ENCODE measurements around the gene OR5K3. TPM values are rescaled to one million over a fixed set of nuclear protein-coding genes. Genes with fewer than 3 reads are reported as not detected.

The OR5K3 gene, protein sequence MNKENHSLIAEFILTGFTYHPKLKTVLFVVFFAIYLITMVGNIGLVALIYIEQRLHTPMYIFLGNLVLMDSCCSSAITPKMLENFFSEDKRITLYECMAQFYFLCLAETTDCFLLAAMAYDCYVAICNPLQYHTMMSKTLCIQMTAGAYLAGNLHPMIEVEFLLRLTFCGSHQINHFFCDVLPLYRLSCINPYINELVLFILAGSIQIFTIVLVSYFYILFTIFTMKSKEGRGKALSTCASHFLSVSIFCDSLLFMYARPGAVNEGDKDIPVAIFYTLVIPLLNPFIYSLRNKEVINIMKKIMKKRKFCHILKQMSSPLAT
- not detected in 5 replicates for total RNA-seq (2022; extraction: Qiagen RNA extraction)

DNA sequence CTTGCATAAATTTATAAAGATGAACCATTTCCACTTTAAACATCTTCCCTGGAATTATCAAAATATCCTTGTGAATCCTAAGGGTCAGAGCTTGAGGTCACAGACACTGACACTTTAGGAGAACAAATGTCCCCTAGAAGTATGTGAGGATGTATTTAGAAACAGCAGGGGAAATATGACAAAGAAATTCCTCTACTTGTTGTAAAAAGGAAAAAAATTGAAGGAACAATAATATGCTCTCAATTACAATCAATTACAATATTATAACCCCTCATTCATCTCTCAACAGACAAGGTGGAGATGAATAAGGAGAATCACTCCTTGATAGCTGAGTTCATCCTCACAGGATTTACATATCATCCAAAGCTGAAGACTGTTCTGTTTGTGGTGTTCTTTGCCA, at the start of gene OR5K3:
Gene OR5K3 (plus strand): TSS at position 301 of the 400 bp plus-strand sequence. CDS start 0 bp downstream, at position 301.

DNA sequence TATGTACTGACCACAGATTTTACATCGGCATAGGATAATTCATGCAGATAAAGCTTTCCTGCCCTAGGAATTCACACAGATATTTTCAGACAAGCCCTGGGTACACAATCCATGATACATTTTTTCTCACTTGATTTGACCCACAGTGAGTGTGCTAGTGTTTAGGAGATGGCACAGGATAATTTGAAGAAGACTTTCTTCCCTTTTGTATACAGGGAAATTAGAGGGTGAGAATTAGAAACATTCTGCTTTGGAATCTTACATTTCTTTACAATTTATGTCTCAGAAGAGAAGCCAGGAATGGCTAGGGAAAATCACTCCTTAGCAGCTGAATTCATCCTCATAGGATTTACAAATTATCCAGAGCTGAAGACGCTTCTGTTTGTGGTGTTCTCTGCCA, 36.9 kb upstream of the OR5K3 start, which contains the start of gene OR5K4:
Gene OR5K4 (plus strand): TSS at position 301 of the 400 bp plus-strand sequence. CDS start 0 bp downstream, at position 301.

Other genes with a start within 250 kb of the OR5K3 start
- not detected in 5 replicates for gene OR5H14, start 243.2 kb upstream of the OR5K3 start, total RNA-seq (2022; extraction: Qiagen RNA extraction)
- not detected in 5 replicates for gene OR5H15, start 224.0 kb upstream of the OR5K3 start, total RNA-seq (2022; extraction: Qiagen RNA extraction)
- not detected in 5 replicates for gene OR5H6, start 126.4 kb upstream of the OR5K3 start, total RNA-seq (2022; extraction: Qiagen RNA extraction)
- not detected in 5 replicates for gene OR5H2, start 108.2 kb upstream of the OR5K3 start, total RNA-seq (2022; extraction: Qiagen RNA extraction)
- gene OR5K4, start 36.8 kb upstream of the OR5K3 start, total RNA-seq (2022; extraction: Qiagen RNA extraction): not detected in 5 replicates
- gene OR5K1, start 72.5 kb downstream of the OR5K3 start, total RNA-seq (2022; extraction: Qiagen RNA extraction): not detected in 5 replicates
- not detected in 5 replicates for gene OR5K2, start 107.0 kb downstream of the OR5K3 start, total RNA-seq (2022; extraction: Qiagen RNA extraction)
- gene CLDND1, start 132.2 kb downstream of the OR5K3 start, total RNA-seq (2022; extraction: Qiagen RNA extraction): 46.8 to 60.9 TPM (median 57.3 TPM) in 5 replicates
- not detected in 5 replicates for gene GPR15, start 141.3 kb downstream of the OR5K3 start, total RNA-seq (2022; extraction: Qiagen RNA extraction)
- gene CPOX, start 202.9 kb downstream of the OR5K3 start, total RNA-seq (2022; extraction: Qiagen RNA extraction): 16.6 to 20.7 TPM (median 19.9 TPM) in 5 replicates

Data from A549 treated with dexamethasone at 1 μM for 4 hours (cell line).